DOHH2 (cell line): ENCODE measurements around the gene AHI1.

ENCODE experiments used
- EZH2phosphoT487 ChIP-seq: fragments of 200-600 bp; sonication (generic); IDR thresholded peaks from 2 replicates; pipeline ENCODE4 v1.6.1; 2017; ENCODE audit warnings: borderline replicate concordance, mild to moderate bottlenecking, antibody characterized with exemption, low read length, moderate library complexity, mixed read lengths
- TF ChIP-seq, protein P1 (sequence below): fragments of 200-600 bp; sonication (generic); IDR thresholded peaks from one replicate; pipeline ENCODE4 v1.5.1; 2014; ENCODE audit warnings: antibody characterized with exemption, mild to moderate bottlenecking, low read depth, low read length; ENCODE audit not compliant: poor library complexity, severe bottlenecking

DNA sequence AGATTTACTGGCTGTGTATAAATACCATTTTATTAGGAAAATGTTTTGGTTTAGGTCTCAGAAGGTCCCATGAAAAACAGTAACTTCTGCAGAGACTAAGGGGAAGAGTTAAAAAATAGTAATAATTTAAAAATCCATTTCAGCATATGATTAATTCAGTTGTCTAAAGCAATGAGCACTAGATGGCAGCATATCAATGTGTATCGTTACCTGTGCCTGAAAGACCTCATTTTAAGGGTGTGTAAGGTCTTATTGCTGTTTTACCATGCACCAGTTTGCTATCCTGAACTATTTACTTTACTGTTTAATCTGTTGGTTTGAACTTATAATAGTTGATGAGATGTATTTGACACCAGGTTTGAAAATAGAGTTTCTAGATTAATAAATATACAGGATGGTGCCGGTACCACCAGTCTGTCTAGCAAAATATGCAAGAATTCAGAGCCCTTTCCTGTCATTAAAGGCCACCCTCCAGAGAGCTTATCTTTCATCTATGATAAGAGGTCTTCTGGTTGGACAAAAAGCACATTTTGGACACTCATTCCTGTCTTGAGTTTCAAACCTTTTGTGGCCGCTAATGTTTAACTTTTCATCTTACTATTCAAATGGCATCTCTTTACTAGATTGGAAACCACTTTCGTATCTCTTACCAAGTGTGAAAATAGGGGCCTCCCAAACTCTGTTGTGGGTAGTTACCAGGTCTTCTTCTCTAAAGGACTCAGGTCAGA lies 8.9 kb upstream of the AHI1 start:
- TF ChIP-seq, protein P1, sequence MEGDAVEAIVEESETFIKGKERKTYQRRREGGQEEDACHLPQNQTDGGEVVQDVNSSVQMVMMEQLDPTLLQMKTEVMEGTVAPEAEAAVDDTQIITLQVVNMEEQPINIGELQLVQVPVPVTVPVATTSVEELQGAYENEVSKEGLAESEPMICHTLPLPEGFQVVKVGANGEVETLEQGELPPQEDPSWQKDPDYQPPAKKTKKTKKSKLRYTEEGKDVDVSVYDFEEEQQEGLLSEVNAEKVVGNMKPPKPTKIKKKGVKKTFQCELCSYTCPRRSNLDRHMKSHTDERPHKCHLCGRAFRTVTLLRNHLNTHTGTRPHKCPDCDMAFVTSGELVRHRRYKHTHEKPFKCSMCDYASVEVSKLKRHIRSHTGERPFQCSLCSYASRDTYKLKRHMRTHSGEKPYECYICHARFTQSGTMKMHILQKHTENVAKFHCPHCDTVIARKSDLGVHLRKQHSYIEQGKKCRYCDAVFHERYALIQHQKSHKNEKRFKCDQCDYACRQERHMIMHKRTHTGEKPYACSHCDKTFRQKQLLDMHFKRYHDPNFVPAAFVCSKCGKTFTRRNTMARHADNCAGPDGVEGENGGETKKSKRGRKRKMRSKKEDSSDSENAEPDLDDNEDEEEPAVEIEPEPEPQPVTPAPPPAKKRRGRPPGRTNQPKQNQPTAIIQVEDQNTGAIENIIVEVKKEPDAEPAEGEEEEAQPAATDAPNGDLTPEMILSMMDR = peak; percentile 56
- TF ChIP-seq EZH2phosphoT487 = no peak
